Measurements from ENCODE around the gene SDCCAG8.
A peak's percentile ranks its signal among the peaks of the same experiment; 100 is the strongest.

SDCCAG8 gene

GRCh38 chr1:243407284-243408018 is 151.6 kb downstream of the SDCCAG8 start:
- no peak for TF ChIP-seq MYC (IDR thresholded peaks at IDR 0.05; ENCODE audit: low read depth, low read length)
- no peak for TF ChIP-seq POLR2A (IDR thresholded peaks at IDR 0.05; ENCODE audit: extremely low read depth, insufficient read length)
- TF ChIP-seq, protein P1, sequence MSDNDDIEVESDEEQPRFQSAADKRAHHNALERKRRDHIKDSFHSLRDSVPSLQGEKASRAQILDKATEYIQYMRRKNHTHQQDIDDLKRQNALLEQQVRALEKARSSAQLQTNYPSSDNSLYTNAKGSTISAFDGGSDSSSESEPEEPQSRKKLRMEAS (IDR thresholded peaks at IDR 0.05; ENCODE audit: low read depth, low read length) = no peak
- TF ChIP-seq CTCF (IDR thresholded peaks at IDR 0.05; ENCODE audit: low read depth, low read length) = no peak
- no peak overlapping the region for H3K4me3 ChIP-seq (ENCODE audit: low read depth, low read length)
- DNase-seq (ENCODE audit: low read depth) = peak; percentile 3

- no peak for DNase-seq (ENCODE audit: low read depth)
- TF ChIP-seq MYC (IDR thresholded peaks at IDR 0.05; ENCODE audit: low read depth, low read length) (no peak), CTCF (IDR thresholded peaks at IDR 0.05; ENCODE audit: low read depth, low read length) (no peak), POLR2A (IDR thresholded peaks at IDR 0.05; ENCODE audit: extremely low read depth, insufficient read length) (no peak)
- TF ChIP-seq, protein P1 (IDR thresholded peaks at IDR 0.05; ENCODE audit: low read depth, low read length) = no peak
These were observed 152.6 kb downstream of the SDCCAG8 start for GRCh38 chr1:243408479-243408878.

DNA sequence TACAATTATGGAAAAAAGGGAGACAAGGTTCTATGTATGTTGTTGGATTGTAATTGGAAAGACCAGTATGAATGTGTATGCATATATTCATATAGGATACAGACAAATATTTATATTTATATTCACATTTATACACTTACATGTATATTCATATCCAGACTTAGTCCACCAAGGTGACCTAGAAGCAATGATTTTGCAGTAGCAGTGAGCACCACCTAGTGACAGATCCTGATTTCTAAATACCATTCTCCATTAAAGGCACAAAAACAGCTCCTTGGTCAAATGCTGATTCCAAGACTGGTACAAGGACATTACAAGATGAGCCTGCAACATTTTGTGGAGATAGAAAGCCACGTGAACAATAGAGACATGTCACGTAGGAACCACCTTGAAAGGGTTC is 153.4 kb downstream of the SDCCAG8 start:
- TF ChIP-seq, protein P1 (IDR thresholded peaks at IDR 0.05; ENCODE audit: low read depth, low read length) = no peak
- no peak for TF ChIP-seq POLR2A (IDR thresholded peaks at IDR 0.05; ENCODE audit: extremely low read depth, insufficient read length)
- no peak for TF ChIP-seq MYC (IDR thresholded peaks at IDR 0.05; ENCODE audit: low read depth, low read length)
- TF ChIP-seq CTCF (IDR thresholded peaks at IDR 0.05; ENCODE audit: low read depth, low read length) = no peak
- no peak overlapping the region for H3K4me3 ChIP-seq (ENCODE audit: low read depth, low read length)
- DNase-seq (ENCODE audit: low read depth) = peak; percentile 19

More at GRCh38 chr1:243408479-243408878, 152.6 kb downstream of the SDCCAG8 start:
- no peak overlapping the region for H3K4me3 ChIP-seq (ENCODE audit: low read depth, low read length)

- H3K4me3 ChIP-seq (ENCODE audit: low read depth, low read length) = no peak overlapping the region
- TF ChIP-seq, protein P1 (IDR thresholded peaks at IDR 0.05; ENCODE audit: low read depth, low read length) = no peak
- TF ChIP-seq MYC (IDR thresholded peaks at IDR 0.05; ENCODE audit: low read depth, low read length) (no peak), POLR2A (IDR thresholded peaks at IDR 0.05; ENCODE audit: extremely low read depth, insufficient read length) (no peak), CTCF (IDR thresholded peaks at IDR 0.05; ENCODE audit: low read depth, low read length) (no peak)
- no peak for DNase-seq (ENCODE audit: low read depth)
These were observed 155.6 kb downstream of the SDCCAG8 start for GRCh38 chr1:243411472-243411871.

DNA sequence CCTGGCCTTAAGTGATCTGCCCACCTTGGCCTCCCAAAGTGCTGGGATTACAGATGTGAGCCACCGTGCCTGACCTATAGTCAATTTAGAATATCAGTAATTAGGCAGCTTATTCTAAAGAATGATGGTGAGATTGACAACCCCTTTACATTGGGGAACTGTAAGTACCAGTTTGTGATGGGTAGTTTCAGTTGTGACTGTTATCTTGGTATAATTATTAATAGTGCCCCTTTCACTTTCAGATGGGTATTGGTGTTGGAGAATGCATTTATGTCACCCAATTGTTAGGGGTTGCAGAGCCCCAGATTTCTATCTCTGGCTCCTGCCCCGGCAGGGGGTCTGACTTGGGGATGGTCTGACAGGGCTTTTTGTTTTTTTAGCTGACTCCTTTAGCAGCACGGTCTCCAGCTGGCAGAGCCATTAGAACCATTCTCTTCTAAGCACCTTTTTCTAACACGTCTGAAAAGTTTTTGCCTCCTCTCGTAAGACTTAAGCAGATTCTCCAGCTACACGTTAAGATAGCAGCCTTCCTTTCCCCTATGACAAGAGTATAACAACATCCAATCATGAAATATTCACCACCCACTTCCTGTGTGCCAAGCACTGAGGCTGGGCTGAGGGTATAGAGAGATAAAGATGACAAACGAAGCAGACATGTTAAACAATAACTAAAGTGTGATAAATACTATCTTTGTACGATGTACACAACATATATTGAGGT is 157.8 kb downstream of the SDCCAG8 start:
- DNase-seq (ENCODE audit: low read depth) = no peak
- no peak for TF ChIP-seq CTCF (IDR thresholded peaks at IDR 0.05; ENCODE audit: low read depth, low read length)
- no peak for TF ChIP-seq MYC (IDR thresholded peaks at IDR 0.05; ENCODE audit: low read depth, low read length)
- no peak for TF ChIP-seq POLR2A (IDR thresholded peaks at IDR 0.05; ENCODE audit: extremely low read depth, insufficient read length)
- TF ChIP-seq, protein P1 (IDR thresholded peaks at IDR 0.05; ENCODE audit: low read depth, low read length) = no peak
- H3K4me3 ChIP-seq (ENCODE audit: low read depth, low read length) = no peak overlapping the region
